Keratinocyte (primary cell): ENCODE results near the gene CASK. TPM values are rescaled to one million over a fixed set of nuclear protein-coding genes. Genes with fewer than 3 reads are reported as not detected.

ENCODE experiments used
- DNase-seq: peaks from one replicate; pipeline ENCODE4 v3.0.0-alpha.2; 2011; ENCODE audit warnings: low read depth, missing footprints, low spot score
- FAIRE-seq: peaks from 2 replicates; lab custom pipeline; 2011; peaks lifted over from hg19 to GRCh38; lab: Jason Lieb, UNC
- H2AFZ ChIP-seq: 2 replicates; pipeline ENCODE4 v1.6.0; 2012; ENCODE audit warnings: low read length, control low read depth, inconsistent platforms; ENCODE audit not compliant: control insufficient read depth
- H3K27ac ChIP-seq: 2 replicates; pipeline ENCODE4 v1.5.1; 2011; ENCODE audit warnings: low read length; ENCODE audit not compliant: control insufficient read depth, insufficient read depth
- H3K27me3 ChIP-seq: 3 replicates; pipeline ENCODE4 v1.6.0; 2011; ENCODE audit warnings: low read length; ENCODE audit not compliant: control insufficient read depth, insufficient read depth; ENCODE audit errors: extremely low read depth
- H3K36me3 ChIP-seq, 2 experiments: 2 replicates in 1 of 2; 3 replicates in 1 of 2; pipeline ENCODE4 v1.5.1; 2011; ENCODE audit warnings: low read length in 2 of 2, mild to moderate bottlenecking in 1 of 2; ENCODE audit not compliant: control insufficient read depth in 2 of 2, insufficient read depth in 2 of 2; ENCODE audit errors: extremely low read depth in 1 of 2
- H3K4me1 ChIP-seq: 3 replicates; pipeline ENCODE4 v1.5.1; 2011; ENCODE audit warnings: low read length; ENCODE audit not compliant: control insufficient read depth, insufficient read depth; ENCODE audit errors: extremely low read depth
- H3K4me2 ChIP-seq: 3 replicates; pipeline ENCODE4 v1.6.0; 2011; ENCODE audit warnings: low read depth, low read length; ENCODE audit not compliant: control insufficient read depth, insufficient read depth; ENCODE audit errors: extremely low read depth
- H3K4me3 ChIP-seq, 3 experiments: fragments of 200-600 bp in 1 of 3; sonication (generic) in 1 of 3; 2 replicates in 2 of 3; 3 replicates in 1 of 3; pipeline ENCODE4 v1.5.1; 2011 to 2016; ENCODE audit warnings: low read length in 3 of 3, mild to moderate bottlenecking in 3 of 3, control low read depth in 2 of 3, inconsistent platforms in 1 of 3, low read depth in 1 of 3, mixed read lengths in 1 of 3, mixed run types in 1 of 3, moderate library complexity in 1 of 3; ENCODE audit not compliant: control insufficient read depth in 2 of 3, insufficient read depth in 2 of 3; ENCODE audit errors: extremely low read depth in 1 of 3
- H3K79me2 ChIP-seq: 2 replicates; pipeline ENCODE4 v1.6.0; 2012; ENCODE audit warnings: low read length; ENCODE audit not compliant: control insufficient read depth, insufficient read depth
- H3K9ac ChIP-seq: 3 replicates; pipeline ENCODE4 v1.6.0; 2011; ENCODE audit warnings: low read length; ENCODE audit not compliant: control insufficient read depth, insufficient read depth; ENCODE audit errors: extremely low read depth
- H3K9me1 ChIP-seq: 3 replicates; pipeline ENCODE4 v1.6.0; 2011; ENCODE audit warnings: low read length; ENCODE audit not compliant: control insufficient read depth, insufficient read depth; ENCODE audit errors: extremely low read depth
- H3K9me3 ChIP-seq: 2 replicates; pipeline ENCODE4 v1.5.1; 2012; ENCODE audit warnings: low read depth, low read length; ENCODE audit not compliant: control insufficient read depth
- H4K20me1 ChIP-seq: 3 replicates; pipeline ENCODE4 v1.6.0; 2011; ENCODE audit warnings: low read length; ENCODE audit not compliant: control insufficient read depth, insufficient read depth; ENCODE audit errors: extremely low read depth
- EZH2 ChIP-seq: IDR thresholded peaks from one replicate; pipeline ENCODE4 v1.6.1; 2012; ENCODE audit warnings: inconsistent platforms, mild to moderate bottlenecking, low read length, moderate library complexity
- dilution Hi-C: fragments of 300-500 bp; cut with MboI; formaldehyde crosslinking; loops from one replicate; pipeline ENCODE4 v1.7.0; 2020; ENCODE audit warnings: low sequenced_read_pairs; ENCODE audit not compliant: extremely low pct_ligation_motif_present
- polyA plus RNA-seq, 5 experiments: library from polyadenylated mRNA; depleted of rRNA in 3 of 5; stranded (reverse) in 3 of 5; stranded (forward) in 1 of 5; unstranded in 1 of 5; fragments of >200 nt; gene quantifications; 1 replicate in 1 of 5; 2 replicates in 3 of 5; 3 replicates in 1 of 5; pipeline versions ENCODE4 v1.2.1 to v1.2.3, GENCODE V29; 2011 to 2012; ENCODE audit warnings: missing spikeins in 2 of 5, low read depth in 1 of 5, low replicate concordance in 1 of 5
- TF ChIP-seq, protein P1 (sequence below), 3 experiments: IDR thresholded peaks in 1 of 3; conservative IDR thresholded peaks in 1 of 3; optimal IDR thresholded peaks in 1 of 3; 2 replicates in 2 of 3; 3 replicates in 1 of 3; pipeline versions ENCODE3 to v1.5.1; 2011; ENCODE audit warnings: low read length in 3 of 3, mild to moderate bottlenecking in 3 of 3, moderate library complexity in 2 of 3, control low read depth in 1 of 3, inconsistent platforms in 1 of 3; ENCODE audit not compliant: insufficient read depth in 2 of 3; ENCODE audit errors: extremely low read depth in 1 of 3

CASK gene
- polyA plus RNA-seq, 1 donor (not counting 4 experiments of a cell fraction or from before 2014, with no cell fraction given) = 33.7 TPM

- H3K79me2 ChIP-seq = no peaks in the 10 kb centered on the region
- FAIRE-seq (no peak), DNase-seq (no peak)
- H3K27ac ChIP-seq = no peak overlapping the region
- H4K20me1 ChIP-seq = no peaks in the 10 kb centered on the region
- no peak overlapping the region for H3K4me3 ChIP-seq
- H3K9ac ChIP-seq = no peak overlapping the region
- H3K9me1 ChIP-seq = no peaks in the 10 kb centered on the region
- no peaks in the 10 kb centered on the region for H3K4me1 ChIP-seq
- no peaks in the 10 kb centered on the region for H3K27me3 ChIP-seq
- H3K36me3 ChIP-seq = no peaks in the 10 kb centered on the region
- no peaks in the 10 kb centered on the region for H3K9me3 ChIP-seq
- dilution Hi-C loops = no loop called here
- H3K4me2 ChIP-seq = no peak overlapping the region
- H2AFZ ChIP-seq = no peak overlapping the region
- TF ChIP-seq, protein P1, sequence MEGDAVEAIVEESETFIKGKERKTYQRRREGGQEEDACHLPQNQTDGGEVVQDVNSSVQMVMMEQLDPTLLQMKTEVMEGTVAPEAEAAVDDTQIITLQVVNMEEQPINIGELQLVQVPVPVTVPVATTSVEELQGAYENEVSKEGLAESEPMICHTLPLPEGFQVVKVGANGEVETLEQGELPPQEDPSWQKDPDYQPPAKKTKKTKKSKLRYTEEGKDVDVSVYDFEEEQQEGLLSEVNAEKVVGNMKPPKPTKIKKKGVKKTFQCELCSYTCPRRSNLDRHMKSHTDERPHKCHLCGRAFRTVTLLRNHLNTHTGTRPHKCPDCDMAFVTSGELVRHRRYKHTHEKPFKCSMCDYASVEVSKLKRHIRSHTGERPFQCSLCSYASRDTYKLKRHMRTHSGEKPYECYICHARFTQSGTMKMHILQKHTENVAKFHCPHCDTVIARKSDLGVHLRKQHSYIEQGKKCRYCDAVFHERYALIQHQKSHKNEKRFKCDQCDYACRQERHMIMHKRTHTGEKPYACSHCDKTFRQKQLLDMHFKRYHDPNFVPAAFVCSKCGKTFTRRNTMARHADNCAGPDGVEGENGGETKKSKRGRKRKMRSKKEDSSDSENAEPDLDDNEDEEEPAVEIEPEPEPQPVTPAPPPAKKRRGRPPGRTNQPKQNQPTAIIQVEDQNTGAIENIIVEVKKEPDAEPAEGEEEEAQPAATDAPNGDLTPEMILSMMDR (optimal IDR thresholded peaks at IDR 0.05 in 1 of 3, IDR thresholded peaks at IDR 0.05 in 1 of 3, conservative IDR thresholded peaks at IDR 0.05 in 1 of 3; ENCODE audit: extremely low read depth in 1 of 3, insufficient read depth in 2 of 3, low read length in 3 of 3) = no peak
- TF ChIP-seq EZH2 = no peak
These were observed 400.7 kb downstream of the CASK start for GRCh38 chrX:41522671-41523070.

DNA sequence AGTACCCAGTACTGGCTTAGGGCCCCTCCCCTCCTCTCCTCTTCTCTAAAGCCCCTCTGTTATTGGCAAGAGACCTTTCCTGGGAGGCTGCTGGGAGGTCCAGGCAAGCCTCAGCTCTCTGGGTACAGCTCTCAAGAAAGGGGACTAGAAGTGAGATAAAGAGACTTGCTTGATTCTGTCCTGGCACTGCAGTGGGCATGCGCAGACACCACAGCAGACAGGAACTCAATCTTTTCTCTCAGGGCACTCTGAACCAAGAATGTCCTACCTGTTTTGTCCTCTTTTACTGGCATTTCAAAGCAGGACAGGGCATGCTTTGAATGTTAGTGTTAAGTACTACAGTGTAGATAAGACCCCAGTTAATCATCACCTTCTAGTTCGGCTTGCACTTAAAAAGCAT, 401.3 kb downstream of the CASK start:
- Histone ChIP-seq H2AFZ (no peak overlapping the region), H3K4me3 (no peak overlapping the region), H3K27ac (no peak overlapping the region), H3K79me2 (no peaks in the 10 kb centered on the region), H3K9me1 (no peaks in the 10 kb centered on the region), H3K9ac (no peak overlapping the region), H3K9me3 (no peaks in the 10 kb centered on the region), H4K20me1 (no peaks in the 10 kb centered on the region), H3K4me1 (no peaks in the 10 kb centered on the region), H3K4me2 (no peak overlapping the region), H3K27me3 (no peaks in the 10 kb centered on the region), H3K36me3 (no peaks in the 10 kb centered on the region)
- FAIRE-seq (no peak), DNase-seq (no peak)
- dilution Hi-C loops = no loop called here
- TF ChIP-seq EZH2 = no peak
- TF ChIP-seq, protein P1 (optimal IDR thresholded peaks at IDR 0.05 in 1 of 3, IDR thresholded peaks at IDR 0.05 in 1 of 3, conservative IDR thresholded peaks at IDR 0.05 in 1 of 3; ENCODE audit: extremely low read depth in 1 of 3, insufficient read depth in 2 of 3, low read length in 3 of 3) = no peak
